GM19025 (cell line): ENCODE measurements around the gene SLC3A2.

Experiments
- ATAC-seq: cut with Tn5 transposase; IDR thresholded peaks from one replicate; pipeline ENCODE4 v1.9.1; 2021; ENCODE audit warnings: mild to moderate bottlenecking, low read depth, moderate library complexity; ENCODE audit not compliant: unreplicated experiment

The SLC3A2 gene

DNA sequence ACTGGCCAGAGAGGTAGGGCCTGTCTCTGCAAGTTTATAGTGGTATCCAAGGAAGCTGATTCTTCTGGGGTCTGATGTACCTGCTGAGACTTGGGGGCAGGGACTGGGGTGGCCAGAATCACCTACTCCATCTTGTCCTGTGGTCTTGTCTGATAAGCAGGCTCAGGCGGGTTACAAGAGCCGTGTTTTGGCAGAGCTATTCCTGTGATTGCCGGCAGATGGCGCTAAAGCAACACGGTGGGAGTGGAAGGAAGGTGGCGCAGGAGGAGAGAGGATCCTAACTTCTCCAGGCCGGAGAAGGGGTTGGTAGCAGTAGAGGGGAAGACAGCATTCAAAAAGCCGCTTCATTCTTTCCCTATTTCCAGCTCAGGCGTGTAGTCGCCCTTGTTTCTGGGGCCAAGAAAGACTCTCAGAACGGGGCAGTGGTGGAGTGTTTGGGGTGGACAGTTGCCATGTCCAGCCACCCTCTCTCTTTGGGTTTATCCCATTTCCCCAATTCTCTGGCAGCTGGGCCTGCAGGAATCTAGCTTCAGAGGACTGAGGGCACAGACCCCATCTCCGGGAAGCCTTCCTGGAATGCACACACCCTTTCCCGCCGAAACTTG is 25.3 kb downstream of the SLC3A2 start:
- no peak for ATAC-seq

DNA sequence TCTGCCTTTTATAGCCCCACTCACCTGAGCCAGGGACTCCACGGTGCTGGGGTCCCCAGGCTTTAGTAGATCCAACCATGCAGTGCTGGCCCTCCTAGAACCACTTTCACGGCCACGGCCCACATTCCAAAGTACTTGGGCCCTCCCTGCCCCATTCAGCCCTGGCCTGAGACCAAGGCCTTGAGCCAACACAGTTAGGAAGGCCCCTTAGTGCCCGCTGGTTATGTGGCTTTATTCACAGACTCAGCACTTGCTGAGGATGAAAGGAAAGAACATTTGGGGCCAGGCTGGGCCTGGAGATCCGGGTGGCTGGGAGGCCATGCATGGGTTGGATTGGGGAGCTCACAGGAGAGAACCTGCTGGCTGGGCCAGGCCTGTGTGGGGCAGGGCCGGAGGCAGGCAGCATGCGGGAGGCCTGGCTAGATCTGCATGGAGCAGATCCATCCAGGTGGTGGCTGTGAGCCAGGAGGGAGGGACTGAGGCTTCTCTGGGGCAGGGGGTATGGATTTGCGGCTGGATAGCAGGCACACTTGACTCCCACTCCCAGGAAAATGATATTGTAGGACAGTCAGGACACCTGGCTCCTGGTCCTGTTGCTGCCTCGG is 27.9 kb downstream of the SLC3A2 start:
- ATAC-seq: no peak

DNA sequence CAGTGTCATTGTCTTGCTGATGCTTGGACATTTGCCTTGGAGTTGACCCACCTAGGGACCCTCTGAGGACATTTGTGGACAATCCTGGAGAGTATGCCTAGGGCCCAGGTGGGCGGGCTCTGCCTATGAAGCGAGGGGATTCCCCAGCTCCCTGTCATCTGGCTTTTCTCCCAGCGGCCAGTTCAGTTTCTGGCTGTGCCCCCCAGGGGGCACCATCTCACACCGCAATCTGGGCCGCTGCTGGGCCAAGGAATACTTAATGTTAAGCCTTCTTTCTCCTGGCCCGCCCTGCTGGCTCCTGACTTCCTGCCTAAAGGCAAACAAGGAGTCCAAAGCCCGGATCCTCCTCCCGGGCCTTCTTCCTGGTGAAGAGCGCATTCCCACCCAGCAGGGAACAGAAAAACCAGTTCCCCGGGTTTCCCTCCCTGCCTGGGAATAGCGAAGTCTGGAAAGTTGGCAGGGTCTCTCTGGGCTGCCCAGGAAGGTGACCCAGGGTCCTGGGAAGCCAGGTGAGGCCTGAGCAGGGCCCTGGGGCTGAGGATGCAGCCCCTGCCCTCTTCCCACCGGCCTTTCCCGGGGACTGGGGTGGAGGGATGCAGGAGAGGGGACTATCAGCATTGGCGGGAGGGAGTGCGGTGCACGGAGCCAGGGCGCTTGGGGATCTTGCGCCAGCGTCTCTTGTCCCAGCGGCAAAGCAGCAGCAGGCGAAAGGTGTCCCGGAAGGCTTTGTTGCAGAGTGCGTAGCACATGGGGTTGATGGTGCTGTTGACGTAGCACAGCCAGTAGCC is 28.6 kb downstream of the SLC3A2 start:
- no peak for ATAC-seq

DNA sequence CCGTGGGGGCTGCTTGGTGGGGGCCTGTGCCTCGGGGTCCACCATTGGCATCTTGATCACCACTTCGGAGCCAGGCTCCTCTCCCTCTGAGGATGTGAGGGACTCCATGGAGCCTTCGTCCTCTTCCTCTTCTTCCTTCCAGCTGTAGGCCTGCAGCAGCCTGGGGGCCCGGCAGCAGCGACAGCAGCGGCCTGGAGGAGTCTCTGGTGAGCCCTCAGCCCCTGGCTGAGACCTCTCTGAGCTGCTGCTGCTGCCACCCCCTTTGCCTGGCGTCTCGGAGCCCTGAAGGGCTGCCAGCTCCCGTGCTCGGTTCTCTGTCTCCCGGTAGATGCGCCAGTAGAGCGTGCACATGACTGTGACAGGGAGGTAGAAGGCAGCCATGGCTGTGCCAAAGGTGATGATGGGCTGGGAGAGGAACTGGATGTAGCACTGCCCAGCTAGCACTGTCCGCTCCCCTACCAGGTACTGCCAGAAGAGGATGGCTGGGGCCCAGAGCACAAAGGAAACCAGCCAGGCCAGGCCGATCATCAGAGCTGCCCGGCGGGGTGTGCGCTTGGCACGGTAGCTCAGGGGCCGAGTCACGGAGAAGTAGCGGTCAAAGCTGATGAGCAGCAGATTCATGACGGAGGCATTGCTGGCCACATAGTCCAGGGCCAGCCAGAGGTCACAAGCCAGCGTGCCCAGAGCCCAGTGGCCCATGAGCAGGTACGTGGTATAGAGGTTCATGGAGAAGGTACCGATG is 29.6 kb downstream of the SLC3A2 start:
- no peak for ATAC-seq

DNA sequence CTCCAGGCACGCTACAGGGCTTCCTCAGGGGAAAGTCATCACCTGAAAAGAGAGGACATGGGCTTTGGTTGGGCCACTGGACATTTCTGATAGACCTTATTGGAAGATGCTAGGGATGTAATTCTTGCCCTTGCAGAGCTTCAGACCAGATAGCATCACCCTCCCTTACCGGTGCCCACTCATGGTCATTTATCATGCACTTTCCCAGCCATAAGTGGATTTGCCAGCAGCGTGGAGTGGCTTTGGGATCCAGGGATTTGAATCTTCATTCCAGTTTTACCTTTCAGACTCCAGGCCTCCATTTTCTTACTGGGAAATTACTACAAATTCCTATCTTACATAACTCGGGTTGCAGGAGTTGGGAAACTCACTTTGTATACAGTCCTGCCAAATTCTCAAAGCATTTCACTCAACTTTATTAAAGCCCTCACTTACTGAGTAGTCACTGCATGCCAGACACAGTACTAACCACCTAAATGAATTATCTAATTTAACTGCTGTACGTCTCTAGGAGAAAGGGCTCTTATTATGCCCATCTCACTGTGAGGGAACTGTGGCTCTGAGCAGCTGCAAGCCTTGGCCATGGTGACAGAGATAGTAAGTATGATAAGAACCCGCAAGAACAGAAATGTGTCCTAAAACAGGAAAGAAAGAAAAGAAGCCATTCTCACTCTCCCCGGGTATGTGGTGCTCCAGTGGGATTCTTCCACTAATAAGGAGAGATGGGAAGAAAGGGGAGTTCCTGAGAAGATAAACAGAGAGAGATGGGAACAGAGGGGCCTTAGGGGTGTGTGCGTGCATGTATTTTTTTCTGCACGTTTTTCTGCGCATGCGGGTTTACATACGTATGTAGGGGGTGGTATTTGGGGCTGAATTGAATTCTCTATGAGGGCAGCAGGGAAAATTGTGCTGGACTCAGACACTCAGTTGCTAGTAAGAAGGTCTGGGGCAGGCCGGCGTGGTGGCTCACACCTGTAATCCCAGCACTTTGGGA is 30.7 kb downstream of the SLC3A2 start:
- ATAC-seq: no peak

DNA sequence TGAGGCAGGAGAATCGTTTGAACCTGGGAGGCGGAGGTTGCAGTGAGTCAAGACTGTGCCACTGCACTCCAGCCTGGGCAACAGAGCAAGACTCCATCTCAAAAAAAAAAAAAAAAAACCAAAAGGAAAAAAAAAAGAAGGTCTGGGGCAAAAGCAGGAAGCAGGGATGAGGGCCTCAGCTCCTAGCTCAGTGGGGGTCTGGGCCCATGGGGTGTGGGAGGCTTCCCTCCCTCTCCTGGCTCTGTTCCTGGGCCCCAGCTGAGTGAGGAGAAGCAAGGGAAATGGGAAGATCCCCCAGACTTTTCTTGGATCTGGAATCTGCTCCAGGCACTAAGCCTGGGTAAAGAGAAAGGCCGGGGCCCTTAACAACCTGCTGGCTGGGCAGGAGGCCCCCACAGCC is 31.6 kb downstream of the SLC3A2 start:
- ATAC-seq: no peak

DNA sequence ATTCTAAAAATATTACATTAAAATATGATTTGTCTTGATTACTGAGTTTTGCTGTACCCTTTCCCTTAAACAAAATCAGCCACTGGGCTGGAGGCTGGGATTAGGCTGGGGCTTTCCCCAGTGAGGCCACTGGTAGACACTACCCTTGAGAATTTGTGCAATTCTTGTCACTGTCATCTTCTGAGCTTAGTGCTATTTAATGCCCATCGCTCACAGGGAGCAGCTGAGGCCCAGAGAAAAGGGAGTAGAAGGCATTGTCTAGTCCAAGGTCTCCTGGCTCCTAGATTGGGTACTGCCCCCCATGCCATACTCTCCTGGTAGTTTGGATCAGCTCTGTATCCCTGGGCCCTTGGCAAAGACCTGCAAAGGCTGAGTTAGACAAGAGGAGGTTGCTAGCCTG is 33.7 kb downstream of the SLC3A2 start:
- ATAC-seq: no peak

DNA sequence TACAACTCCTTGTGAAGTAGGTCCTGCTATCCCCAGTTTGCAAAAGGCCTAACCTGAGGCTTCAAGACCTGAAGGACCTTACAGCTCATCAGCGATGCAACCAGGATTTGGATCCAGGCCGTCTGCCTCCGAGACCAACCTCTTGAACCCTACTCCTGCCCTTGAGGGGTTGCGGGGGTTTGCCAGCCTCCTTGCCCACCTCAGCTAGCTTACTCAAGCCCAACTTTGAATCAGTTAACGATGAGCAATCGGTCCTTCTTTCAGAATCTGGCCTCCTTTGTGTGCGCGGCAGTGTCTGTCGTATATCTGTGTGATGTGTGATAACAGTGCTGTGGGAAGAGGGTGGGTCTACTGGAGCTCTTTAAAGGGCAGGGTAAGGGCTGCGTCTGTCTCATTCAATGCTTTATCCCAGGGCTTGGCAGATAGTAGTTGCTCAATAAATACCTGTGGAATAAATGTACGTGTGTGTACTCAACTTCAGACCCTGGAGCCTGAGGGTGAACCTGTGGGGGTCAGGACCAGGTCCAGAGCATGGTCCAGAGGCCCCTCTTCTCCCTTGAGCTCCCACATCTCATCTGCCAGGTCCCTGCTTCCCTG is 37.3 kb downstream of the SLC3A2 start:
- no peak for ATAC-seq

DNA sequence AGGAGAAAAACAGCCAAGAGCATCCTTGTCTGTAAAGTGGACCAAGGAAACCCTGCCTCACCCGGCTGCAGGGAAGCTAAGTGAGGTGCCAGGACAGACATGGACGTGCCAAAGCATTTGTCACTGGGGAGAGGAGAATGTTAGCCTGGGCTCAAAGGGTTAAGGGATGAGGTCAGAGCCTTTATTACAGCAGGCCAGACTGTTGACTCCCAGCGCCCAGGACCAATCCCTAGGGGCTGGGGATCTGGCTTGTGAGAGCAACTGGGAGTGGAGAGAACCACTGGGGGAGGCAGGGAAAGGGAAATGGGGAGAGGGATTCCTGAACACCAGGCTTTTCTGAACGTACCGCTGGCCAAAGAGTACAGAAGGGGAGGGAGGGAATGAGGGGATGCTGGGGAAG is 37.8 kb downstream of the SLC3A2 start:
- ATAC-seq: no peak

DNA sequence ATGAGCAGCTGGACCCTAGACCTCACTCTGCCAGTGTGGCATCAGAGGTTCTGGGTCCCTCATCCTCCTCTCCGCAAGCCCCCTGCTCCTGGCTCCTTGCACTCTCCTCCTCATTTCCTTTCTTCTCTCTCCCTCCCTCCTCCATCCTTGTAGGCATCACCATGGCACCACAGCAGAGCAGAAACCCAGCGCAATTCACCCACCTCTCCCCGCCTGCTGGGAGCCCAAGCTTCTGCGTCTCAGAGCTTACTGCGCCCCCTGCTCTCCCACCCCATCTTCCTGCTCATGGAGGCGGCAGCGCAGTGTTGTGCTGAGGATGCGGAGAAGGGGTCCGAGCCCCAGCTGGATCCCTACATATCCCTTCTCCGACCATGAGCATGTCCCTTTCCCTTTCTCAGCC is 38.8 kb downstream of the SLC3A2 start:
- ATAC-seq: no peak

DNA sequence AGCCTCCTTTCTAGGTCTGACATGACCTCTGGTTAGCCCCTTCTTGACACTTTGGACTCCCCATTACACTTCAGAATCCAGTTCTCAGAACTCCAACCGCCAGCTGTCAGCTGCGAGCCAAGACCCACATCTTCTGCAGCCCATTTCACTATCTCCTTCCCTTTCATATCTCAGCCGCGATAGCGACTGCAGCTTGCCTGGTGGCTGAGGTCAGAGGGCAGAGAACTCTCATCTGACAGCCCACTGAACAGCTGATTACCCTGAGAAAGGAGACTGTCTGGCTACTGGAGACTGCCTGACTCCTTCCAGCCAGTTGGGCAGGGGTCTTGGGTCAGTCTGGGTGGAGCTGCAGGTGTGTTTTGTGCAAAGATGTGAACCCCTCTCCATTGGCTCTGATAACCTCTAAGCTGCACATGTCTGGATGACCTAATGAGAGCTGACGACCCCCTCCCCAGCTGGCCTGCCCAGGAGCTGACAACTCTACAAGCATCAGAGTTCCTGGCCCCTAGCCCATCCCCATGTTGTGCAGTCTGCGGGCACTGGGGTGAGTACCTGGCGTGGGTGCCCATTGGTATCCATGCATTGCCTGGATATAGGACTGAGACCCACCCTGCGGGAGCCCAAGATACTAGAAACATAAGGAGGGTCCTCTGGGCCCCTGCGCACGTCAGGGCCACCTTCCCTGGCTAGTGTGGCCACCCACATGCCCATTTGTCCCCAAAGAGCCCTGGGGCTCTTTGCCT is 39.4 kb downstream of the SLC3A2 start:
- no peak for ATAC-seq

DNA sequence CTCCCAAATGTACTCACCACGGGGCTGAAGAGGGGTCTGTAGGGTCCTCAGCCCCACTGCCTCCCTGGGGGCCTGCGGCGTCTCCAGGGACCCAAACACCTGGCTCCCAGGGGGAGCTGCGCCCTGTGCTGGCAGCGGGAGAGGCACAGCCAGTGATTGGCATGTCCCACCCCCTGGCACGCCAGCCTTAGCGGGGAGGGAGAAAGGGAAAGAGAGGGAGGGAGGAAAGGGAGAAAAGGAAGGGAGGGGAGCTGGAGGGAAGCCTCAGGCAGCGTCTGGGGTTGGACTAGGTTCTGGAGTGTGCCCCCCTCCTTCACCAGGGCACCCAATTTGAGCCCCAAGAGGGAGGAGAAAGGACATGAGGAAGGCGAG is 40.5 kb downstream of the SLC3A2 start, which contains the start of gene CHRM1:
Gene CHRM1 (minus strand): TSS at position 163 of the 372 bp plus-strand sequence. CDS start 10,263 bp downstream, outside the sequence.
- ATAC-seq: no peak

DNA sequence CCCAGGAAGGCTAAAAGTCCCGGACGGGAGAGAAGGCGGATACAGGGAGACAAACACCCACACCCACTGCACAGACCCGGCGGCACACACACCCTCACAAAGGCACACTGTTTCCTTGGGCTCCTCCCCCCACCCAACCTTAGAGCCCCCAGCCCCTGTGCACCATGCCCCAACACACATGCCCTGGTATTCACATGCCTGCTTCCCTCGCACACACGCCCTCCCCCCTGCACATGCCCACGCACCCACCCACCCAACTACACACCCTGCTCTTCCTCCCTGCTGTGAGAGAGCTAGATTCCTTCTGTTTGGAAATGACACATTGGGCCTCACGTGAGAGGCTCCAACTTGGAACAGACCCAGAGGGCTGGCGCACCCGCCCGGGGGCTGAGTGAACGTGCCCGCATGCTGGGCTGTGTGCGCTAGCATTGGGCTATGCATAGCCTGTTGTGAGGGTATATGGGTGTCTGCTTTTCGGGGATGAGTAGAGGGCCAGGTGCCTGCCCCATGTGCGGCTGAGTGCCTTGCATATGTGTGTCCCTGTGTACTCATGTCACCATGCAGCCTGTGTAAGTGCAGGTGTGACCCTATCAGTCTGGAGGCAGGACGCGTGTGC is 41.0 kb downstream of the SLC3A2 start:
- ATAC-seq: no peak

DNA sequence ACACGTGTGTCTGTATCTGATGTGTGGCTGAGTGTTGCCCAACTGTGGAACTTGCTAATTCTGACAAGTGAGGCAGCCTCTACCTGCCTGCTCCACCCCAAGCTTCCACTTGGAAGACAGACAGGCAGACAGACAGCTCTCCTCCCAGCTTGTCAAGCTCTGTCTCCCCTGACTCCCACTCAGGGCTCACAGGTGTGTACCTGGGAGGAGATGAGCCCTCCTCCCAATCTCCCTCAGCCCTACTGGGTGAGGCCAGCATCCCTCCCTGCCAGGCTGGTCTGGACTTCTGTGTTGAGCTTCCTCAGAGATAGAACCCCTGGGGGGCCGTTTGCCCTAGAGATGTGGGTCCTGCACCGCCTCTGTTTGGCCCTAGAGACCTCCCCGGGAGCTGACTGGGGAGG is 41.5 kb downstream of the SLC3A2 start:
- no peak for ATAC-seq

DNA sequence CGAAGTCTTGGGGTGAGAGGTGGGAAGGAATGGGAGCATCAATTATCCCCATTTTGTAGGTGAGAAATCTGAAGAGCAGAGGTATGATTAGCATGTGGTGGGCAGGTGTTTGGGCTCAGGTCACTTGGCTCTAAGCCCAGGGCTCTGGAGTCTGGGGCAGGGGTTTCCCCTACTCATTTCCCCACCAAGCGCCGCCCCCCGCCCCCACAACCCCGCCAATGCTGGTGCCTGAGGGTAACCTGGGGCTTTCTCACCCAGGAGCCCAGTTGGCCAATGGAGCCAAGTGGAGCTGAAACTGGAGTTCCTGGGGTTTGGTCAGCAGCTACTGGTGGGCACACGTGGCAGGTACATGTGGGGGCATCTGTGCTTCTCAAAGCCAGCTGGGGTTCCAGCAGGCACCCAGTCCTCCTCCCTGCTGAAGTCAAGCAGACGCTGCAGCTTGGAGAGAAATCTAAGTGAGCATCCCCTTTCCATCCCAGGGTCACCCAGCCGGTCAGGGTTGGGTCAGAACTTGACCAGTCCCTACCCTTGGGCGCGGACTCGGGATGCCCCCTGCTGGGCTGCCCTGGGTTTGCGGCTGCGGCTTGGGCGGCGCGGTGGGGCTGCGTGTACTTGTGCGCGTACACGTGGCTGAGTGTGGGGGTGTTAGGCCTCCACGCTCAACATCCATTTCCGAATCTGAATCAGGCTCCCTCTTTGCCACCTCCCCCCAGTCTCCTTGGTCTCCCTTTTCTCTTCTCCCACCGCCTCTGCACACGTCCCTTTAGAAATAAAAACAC is 42.1 kb downstream of the SLC3A2 start:
- ATAC-seq: no peak

DNA sequence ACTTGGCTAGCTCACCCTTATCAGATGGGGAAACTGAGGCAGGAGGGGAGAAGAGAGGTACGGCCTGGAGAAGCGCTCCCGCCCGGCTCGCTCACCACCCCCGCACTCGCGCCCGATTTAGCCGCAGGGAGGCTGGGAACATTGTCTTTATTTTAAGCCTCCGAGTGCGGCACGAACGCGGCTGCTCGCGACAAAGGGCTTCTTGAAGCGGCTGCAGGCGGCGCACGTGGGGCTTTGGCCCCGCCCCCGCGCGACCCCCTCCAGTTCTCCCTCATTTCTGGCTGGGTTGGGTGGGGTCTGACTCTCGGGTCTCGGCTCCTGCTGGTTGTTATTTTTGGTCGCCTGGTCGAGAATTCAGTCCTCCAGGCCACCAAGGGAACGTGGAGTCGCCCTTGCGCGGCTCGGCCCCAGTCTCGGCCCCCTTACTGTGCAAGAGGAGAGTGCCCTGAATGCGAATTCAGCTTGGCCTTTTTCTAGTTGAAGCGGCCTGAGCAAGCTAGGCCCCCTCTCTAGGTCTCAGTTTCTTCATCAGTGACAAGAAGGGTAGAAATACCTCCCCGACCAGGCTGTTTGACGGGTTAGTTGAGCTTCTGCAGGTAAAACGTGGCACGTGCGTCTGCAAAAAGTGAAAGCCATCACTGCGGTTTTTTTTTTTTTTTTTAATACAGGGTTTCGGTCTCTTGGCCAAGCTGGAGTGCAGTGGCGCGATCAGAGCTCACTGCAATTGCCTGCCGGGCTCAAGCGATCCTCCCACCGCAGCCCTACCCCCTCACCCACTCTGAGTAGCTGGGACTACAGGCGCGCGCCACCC is 43.1 kb downstream of the SLC3A2 start:
- no peak for ATAC-seq

DNA sequence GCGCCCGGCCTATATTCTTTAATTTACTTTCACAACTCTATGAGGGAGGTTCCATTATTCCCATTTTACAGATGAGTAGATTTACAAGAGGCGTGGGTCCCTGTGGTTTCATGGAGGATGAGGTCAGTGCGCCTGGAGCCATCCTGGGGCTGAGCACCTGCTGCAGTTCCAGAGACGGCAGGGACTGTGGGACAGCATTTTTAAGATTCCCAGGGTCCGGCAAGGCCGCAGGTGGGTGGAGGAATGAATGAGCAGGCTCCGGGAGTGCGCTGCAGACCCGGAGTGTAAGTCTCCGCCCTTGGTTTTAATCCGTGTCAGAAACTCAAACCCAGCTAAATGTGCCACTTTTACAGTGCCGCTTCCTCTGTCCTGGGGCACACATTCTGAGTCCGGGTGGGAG is 44.6 kb downstream of the SLC3A2 start:
- no peak for ATAC-seq
